Stimulated activated CD8-positive, alpha-beta memory T cell treated with anti-CD3 and anti-CD28 coated beads, Interleukin-4, amount 100 ng/mL, for 1 hour (primary cell): Measurements from ENCODE around the gene ERMARD.

Source experiments
- DNase-seq, 2 donors: peaks; one replicate each; pipeline ENCODE4 v3.0.0-alpha.2; 2020; ENCODE audit warnings: low read depth in 2 of 2, low spot score in 1 of 2

ERMARD gene

GRCh38 chr6:169824848-169825557 is 73.6 kb downstream of the ERMARD start:
- no peak for DNase-seq

- DNase-seq, result no peak
These were observed 74.3 kb downstream of the ERMARD start for GRCh38 chr6:169825558-169826225.

- DNase-seq, result no peak
These were observed 75.3 kb downstream of the ERMARD start for GRCh38 chr6:169826697-169827096.

- no peak for DNase-seq
These were observed 75.9 kb downstream of the ERMARD start for GRCh38 chr6:169827290-169827717.

- DNase-seq, result no peak
These were observed 76.8 kb downstream of the ERMARD start for GRCh38 chr6:169828176-169828575.

GRCh38 chr6:169829786-169830185 is 78.4 kb downstream of the ERMARD start:
- DNase-seq, result no peak

- DNase-seq, result no peak
These were observed 79.5 kb downstream of the ERMARD start for GRCh38 chr6:169830876-169831275.
